ENCODE measurements around the gene SFR1.

GRCh38 chr10:104092749-104093148, 29.2 kb upstream of the SFR1 start:
- TF ChIP-seq, protein P1, sequence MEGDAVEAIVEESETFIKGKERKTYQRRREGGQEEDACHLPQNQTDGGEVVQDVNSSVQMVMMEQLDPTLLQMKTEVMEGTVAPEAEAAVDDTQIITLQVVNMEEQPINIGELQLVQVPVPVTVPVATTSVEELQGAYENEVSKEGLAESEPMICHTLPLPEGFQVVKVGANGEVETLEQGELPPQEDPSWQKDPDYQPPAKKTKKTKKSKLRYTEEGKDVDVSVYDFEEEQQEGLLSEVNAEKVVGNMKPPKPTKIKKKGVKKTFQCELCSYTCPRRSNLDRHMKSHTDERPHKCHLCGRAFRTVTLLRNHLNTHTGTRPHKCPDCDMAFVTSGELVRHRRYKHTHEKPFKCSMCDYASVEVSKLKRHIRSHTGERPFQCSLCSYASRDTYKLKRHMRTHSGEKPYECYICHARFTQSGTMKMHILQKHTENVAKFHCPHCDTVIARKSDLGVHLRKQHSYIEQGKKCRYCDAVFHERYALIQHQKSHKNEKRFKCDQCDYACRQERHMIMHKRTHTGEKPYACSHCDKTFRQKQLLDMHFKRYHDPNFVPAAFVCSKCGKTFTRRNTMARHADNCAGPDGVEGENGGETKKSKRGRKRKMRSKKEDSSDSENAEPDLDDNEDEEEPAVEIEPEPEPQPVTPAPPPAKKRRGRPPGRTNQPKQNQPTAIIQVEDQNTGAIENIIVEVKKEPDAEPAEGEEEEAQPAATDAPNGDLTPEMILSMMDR (conservative IDR thresholded peaks at IDR 0.05) = no peak
- TF ChIP-seq EZH2 (IDR thresholded peaks at IDR 0.05; ENCODE audit: low read depth) = no peak

All from PC-9 (cell line).